Body of pancreas (tissue), 4 donors: ENCODE data around the gene NFS1.

ENCODE experiments used
- POLR2A ChIP-seq, 3 donors: fragments of 450-650 bp; IDR thresholded peaks; one replicate each; pipeline ENCODE4 v1.6.1; 2016; ENCODE audit warnings: antibody characterized with exemption in 3 of 3, mild to moderate bottlenecking in 2 of 3
- TF ChIP-seq, protein P1 (sequence below), 7 experiments: fragments of 450-650 bp in 4 of 7; fragments of 200-600 bp in 3 of 7; sonication (generic) in 3 of 7; IDR thresholded peaks; one replicate each; pipeline ENCODE4 v1.5.1; 2016 to 2019; ENCODE audit warnings: antibody characterized with exemption in 7 of 7

DNA sequence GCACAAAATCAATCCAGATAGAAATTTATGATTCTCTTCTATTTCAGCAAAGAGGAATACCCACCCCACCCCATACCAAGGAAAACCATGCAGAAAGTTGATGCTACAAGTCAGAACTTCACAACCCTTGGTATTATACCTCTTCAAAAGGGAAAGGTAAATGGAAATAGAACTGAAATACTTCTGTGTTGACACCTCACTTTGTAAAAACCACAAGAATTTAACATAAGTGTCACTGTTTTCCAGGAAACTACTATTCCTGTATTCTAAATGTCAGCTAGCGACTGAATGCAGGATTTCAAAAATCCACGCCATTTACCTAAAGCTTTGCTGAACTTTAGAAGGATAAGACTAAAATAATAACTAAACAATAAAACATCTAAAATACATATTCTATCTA, 38.1 kb downstream of the NFS1 start:
- TF ChIP-seq, protein P1, sequence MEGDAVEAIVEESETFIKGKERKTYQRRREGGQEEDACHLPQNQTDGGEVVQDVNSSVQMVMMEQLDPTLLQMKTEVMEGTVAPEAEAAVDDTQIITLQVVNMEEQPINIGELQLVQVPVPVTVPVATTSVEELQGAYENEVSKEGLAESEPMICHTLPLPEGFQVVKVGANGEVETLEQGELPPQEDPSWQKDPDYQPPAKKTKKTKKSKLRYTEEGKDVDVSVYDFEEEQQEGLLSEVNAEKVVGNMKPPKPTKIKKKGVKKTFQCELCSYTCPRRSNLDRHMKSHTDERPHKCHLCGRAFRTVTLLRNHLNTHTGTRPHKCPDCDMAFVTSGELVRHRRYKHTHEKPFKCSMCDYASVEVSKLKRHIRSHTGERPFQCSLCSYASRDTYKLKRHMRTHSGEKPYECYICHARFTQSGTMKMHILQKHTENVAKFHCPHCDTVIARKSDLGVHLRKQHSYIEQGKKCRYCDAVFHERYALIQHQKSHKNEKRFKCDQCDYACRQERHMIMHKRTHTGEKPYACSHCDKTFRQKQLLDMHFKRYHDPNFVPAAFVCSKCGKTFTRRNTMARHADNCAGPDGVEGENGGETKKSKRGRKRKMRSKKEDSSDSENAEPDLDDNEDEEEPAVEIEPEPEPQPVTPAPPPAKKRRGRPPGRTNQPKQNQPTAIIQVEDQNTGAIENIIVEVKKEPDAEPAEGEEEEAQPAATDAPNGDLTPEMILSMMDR (IDR thresholded peaks at IDR 0.05) = no peak
- TF ChIP-seq POLR2A (IDR thresholded peaks at IDR 0.05) = no peak
